Keratinocyte (primary cell): Measurements from ENCODE around the gene CASP7. TPM values are rescaled to one million over a fixed set of nuclear protein-coding genes. Genes with fewer than 3 reads are reported as not detected.

ENCODE experiments used
- DNase-seq: peaks from one replicate; pipeline ENCODE4 v3.0.0-alpha.2; 2011; ENCODE audit warnings: low read depth, missing footprints, low spot score
- FAIRE-seq: peaks from 2 replicates; lab custom pipeline; 2011; peaks lifted over from hg19 to GRCh38; lab: Jason Lieb, UNC
- H2AFZ ChIP-seq: 2 replicates; pipeline ENCODE4 v1.6.0; 2012; ENCODE audit warnings: low read length, control low read depth, inconsistent platforms; ENCODE audit not compliant: control insufficient read depth
- H3K27ac ChIP-seq: 2 replicates; pipeline ENCODE4 v1.5.1; 2011; ENCODE audit warnings: low read length; ENCODE audit not compliant: control insufficient read depth, insufficient read depth
- H3K27me3 ChIP-seq: 3 replicates; pipeline ENCODE4 v1.6.0; 2011; ENCODE audit warnings: low read length; ENCODE audit not compliant: control insufficient read depth, insufficient read depth; ENCODE audit errors: extremely low read depth
- H3K36me3 ChIP-seq, 2 experiments: 2 replicates in 1 of 2; 3 replicates in 1 of 2; pipeline ENCODE4 v1.5.1; 2011; ENCODE audit warnings: low read length in 2 of 2, mild to moderate bottlenecking in 1 of 2; ENCODE audit not compliant: control insufficient read depth in 2 of 2, insufficient read depth in 2 of 2; ENCODE audit errors: extremely low read depth in 1 of 2
- H3K4me1 ChIP-seq: 3 replicates; pipeline ENCODE4 v1.5.1; 2011; ENCODE audit warnings: low read length; ENCODE audit not compliant: control insufficient read depth, insufficient read depth; ENCODE audit errors: extremely low read depth
- H3K4me2 ChIP-seq: 3 replicates; pipeline ENCODE4 v1.6.0; 2011; ENCODE audit warnings: low read depth, low read length; ENCODE audit not compliant: control insufficient read depth, insufficient read depth; ENCODE audit errors: extremely low read depth
- H3K4me3 ChIP-seq, 3 experiments: fragments of 200-600 bp in 1 of 3; sonication (generic) in 1 of 3; 2 replicates in 2 of 3; 3 replicates in 1 of 3; pipeline ENCODE4 v1.5.1; 2011 to 2016; ENCODE audit warnings: low read length in 3 of 3, mild to moderate bottlenecking in 3 of 3, control low read depth in 2 of 3, inconsistent platforms in 1 of 3, low read depth in 1 of 3, mixed read lengths in 1 of 3, mixed run types in 1 of 3, moderate library complexity in 1 of 3; ENCODE audit not compliant: control insufficient read depth in 2 of 3, insufficient read depth in 2 of 3; ENCODE audit errors: extremely low read depth in 1 of 3
- H3K79me2 ChIP-seq: 2 replicates; pipeline ENCODE4 v1.6.0; 2012; ENCODE audit warnings: low read length; ENCODE audit not compliant: control insufficient read depth, insufficient read depth
- H3K9ac ChIP-seq: 3 replicates; pipeline ENCODE4 v1.6.0; 2011; ENCODE audit warnings: low read length; ENCODE audit not compliant: control insufficient read depth, insufficient read depth; ENCODE audit errors: extremely low read depth
- H3K9me1 ChIP-seq: 3 replicates; pipeline ENCODE4 v1.6.0; 2011; ENCODE audit warnings: low read length; ENCODE audit not compliant: control insufficient read depth, insufficient read depth; ENCODE audit errors: extremely low read depth
- H3K9me3 ChIP-seq: 2 replicates; pipeline ENCODE4 v1.5.1; 2012; ENCODE audit warnings: low read depth, low read length; ENCODE audit not compliant: control insufficient read depth
- H4K20me1 ChIP-seq: 3 replicates; pipeline ENCODE4 v1.6.0; 2011; ENCODE audit warnings: low read length; ENCODE audit not compliant: control insufficient read depth, insufficient read depth; ENCODE audit errors: extremely low read depth
- EZH2 ChIP-seq: IDR thresholded peaks from one replicate; pipeline ENCODE4 v1.6.1; 2012; ENCODE audit warnings: inconsistent platforms, mild to moderate bottlenecking, low read length, moderate library complexity
- dilution Hi-C: fragments of 300-500 bp; cut with MboI; formaldehyde crosslinking; loops from one replicate; pipeline ENCODE4 v1.7.0; 2020; ENCODE audit warnings: low sequenced_read_pairs; ENCODE audit not compliant: extremely low pct_ligation_motif_present
- polyA plus RNA-seq, 5 experiments: library from polyadenylated mRNA; depleted of rRNA in 3 of 5; stranded (reverse) in 3 of 5; stranded (forward) in 1 of 5; unstranded in 1 of 5; fragments of >200 nt; gene quantifications; 1 replicate in 1 of 5; 2 replicates in 3 of 5; 3 replicates in 1 of 5; pipeline versions ENCODE4 v1.2.1 to v1.2.3, GENCODE V29; 2011 to 2012; ENCODE audit warnings: missing spikeins in 2 of 5, low read depth in 1 of 5, low replicate concordance in 1 of 5
- TF ChIP-seq, protein P1 (sequence below), 3 experiments: IDR thresholded peaks in 1 of 3; conservative IDR thresholded peaks in 1 of 3; optimal IDR thresholded peaks in 1 of 3; 2 replicates in 2 of 3; 3 replicates in 1 of 3; pipeline versions ENCODE3 to v1.5.1; 2011; ENCODE audit warnings: low read length in 3 of 3, mild to moderate bottlenecking in 3 of 3, moderate library complexity in 2 of 3, control low read depth in 1 of 3, inconsistent platforms in 1 of 3; ENCODE audit not compliant: insufficient read depth in 2 of 3; ENCODE audit errors: extremely low read depth in 1 of 3

The CASP7 gene
- polyA plus RNA-seq, 1 donor (not counting 4 experiments of a cell fraction or from before 2014, with no cell fraction given): 23.2 TPM

DNA sequence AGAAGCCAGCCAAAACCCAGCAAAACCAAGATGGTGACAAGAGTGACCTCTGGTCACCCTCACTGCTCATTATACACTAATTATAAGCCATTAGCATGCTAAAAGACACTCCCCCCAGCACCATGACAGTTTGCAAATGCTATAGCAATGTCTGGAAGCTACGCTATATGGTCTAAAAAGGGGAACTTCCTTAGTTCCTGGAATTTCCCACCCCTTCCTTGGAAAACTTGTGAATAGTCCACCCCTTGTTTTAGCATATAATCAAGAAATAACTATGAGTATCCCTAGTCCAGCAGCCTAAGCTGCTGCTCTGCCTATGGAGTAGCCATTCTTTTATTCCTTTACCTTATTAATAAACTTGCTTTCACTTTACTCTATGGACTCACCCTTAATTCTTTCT is 16.0 kb downstream of the CASP7 start:
- H3K4me3 ChIP-seq: no peak overlapping the region
- H3K9me3 ChIP-seq: no peaks in the 10 kb centered on the region
- no peak overlapping the region for H3K9ac ChIP-seq
- dilution Hi-C loops: no loop called here
- H3K27ac ChIP-seq: no peak overlapping the region
- H4K20me1 ChIP-seq: no peaks in the 10 kb centered on the region
- H3K4me2 ChIP-seq: no peak overlapping the region
- no peaks in the 10 kb centered on the region for H3K27me3 ChIP-seq
- H2AFZ ChIP-seq: no peak overlapping the region
- peaks cover 22% of the 10 kb centered on the region for H3K79me2 ChIP-seq
- no peaks in the 10 kb centered on the region for H3K4me1 ChIP-seq
- H3K9me1 ChIP-seq: no peaks in the 10 kb centered on the region
- FAIRE-seq (no peak), DNase-seq (no peak)
- peaks cover 6 to 11% of the 10 kb centered on the region in 2 experiments for H3K36me3 ChIP-seq
- TF ChIP-seq, protein P1, sequence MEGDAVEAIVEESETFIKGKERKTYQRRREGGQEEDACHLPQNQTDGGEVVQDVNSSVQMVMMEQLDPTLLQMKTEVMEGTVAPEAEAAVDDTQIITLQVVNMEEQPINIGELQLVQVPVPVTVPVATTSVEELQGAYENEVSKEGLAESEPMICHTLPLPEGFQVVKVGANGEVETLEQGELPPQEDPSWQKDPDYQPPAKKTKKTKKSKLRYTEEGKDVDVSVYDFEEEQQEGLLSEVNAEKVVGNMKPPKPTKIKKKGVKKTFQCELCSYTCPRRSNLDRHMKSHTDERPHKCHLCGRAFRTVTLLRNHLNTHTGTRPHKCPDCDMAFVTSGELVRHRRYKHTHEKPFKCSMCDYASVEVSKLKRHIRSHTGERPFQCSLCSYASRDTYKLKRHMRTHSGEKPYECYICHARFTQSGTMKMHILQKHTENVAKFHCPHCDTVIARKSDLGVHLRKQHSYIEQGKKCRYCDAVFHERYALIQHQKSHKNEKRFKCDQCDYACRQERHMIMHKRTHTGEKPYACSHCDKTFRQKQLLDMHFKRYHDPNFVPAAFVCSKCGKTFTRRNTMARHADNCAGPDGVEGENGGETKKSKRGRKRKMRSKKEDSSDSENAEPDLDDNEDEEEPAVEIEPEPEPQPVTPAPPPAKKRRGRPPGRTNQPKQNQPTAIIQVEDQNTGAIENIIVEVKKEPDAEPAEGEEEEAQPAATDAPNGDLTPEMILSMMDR (optimal IDR thresholded peaks at IDR 0.05 in 1 of 3, IDR thresholded peaks at IDR 0.05 in 1 of 3, conservative IDR thresholded peaks at IDR 0.05 in 1 of 3; ENCODE audit: extremely low read depth in 1 of 3, insufficient read depth in 2 of 3, low read length in 3 of 3): no peak
- TF ChIP-seq EZH2: no peak

DNA sequence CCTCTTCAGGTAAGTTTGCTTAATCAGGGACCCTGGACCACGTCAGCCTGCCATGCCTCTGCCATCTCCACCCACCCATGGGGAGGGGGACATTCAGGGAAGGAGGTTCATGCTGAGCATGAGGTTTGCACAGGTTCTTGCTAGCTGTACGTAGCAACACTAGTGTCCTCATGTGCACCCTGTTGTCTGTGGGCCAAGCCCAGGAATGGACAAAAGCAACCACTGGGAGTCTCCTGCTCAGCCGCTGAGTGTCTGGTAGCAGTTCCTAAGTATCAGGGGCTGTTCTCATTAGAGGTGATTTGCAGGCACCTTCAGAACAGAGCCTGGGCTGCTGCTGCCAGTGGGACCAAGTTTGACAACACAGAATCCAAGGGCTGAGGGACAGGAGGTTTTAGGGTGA is 17.9 kb downstream of the CASP7 start:
- no peak overlapping the region for H3K4me2 ChIP-seq
- DNase-seq (no peak), FAIRE-seq (no peak)
- H3K9ac ChIP-seq: no peak overlapping the region
- no peaks in the 10 kb centered on the region for H3K27me3 ChIP-seq
- dilution Hi-C loops: no loop called here
- no peak overlapping the region for H3K4me3 ChIP-seq
- no peak overlapping the region for H2AFZ ChIP-seq
- H3K9me1 ChIP-seq: no peaks in the 10 kb centered on the region
- no peaks in the 10 kb centered on the region for H3K4me1 ChIP-seq
- TF ChIP-seq, protein P1 (optimal IDR thresholded peaks at IDR 0.05 in 1 of 3, IDR thresholded peaks at IDR 0.05 in 1 of 3, conservative IDR thresholded peaks at IDR 0.05 in 1 of 3; ENCODE audit: extremely low read depth in 1 of 3, insufficient read depth in 2 of 3, low read length in 3 of 3): no peak
- no peak for TF ChIP-seq EZH2
- H3K79me2 ChIP-seq: peaks cover 11% of the 10 kb centered on the region
- H3K27ac ChIP-seq: no peak overlapping the region
- H4K20me1 ChIP-seq: no peaks in the 10 kb centered on the region
- H3K9me3 ChIP-seq: no peaks in the 10 kb centered on the region
- peaks cover 6 to 11% of the 10 kb centered on the region in 2 experiments for H3K36me3 ChIP-seq
